ENCODE measurements around the gene PLA2G2F.

DNA sequence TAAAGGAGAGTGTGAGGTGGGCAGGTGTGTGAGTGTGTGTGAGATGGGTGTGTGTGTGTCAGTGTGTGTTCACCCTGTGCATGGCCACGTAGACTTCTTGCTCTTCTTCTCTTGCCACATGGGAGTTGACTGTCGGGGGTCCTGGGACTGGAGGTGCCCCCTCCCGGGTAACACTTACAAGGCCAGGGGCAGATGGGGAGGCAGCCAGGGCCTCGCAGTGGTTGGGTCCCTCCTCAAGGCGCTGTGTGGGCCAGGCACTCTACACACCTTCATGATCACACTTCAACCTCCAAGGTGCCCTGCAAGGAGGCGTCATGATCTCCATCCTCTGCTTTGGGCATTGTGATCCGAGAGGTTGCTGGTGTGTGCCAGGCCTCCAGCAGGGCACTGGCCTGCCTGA lies 2.3 kb downstream of the PLA2G2F start:
- TF ChIP-seq, protein P1, sequence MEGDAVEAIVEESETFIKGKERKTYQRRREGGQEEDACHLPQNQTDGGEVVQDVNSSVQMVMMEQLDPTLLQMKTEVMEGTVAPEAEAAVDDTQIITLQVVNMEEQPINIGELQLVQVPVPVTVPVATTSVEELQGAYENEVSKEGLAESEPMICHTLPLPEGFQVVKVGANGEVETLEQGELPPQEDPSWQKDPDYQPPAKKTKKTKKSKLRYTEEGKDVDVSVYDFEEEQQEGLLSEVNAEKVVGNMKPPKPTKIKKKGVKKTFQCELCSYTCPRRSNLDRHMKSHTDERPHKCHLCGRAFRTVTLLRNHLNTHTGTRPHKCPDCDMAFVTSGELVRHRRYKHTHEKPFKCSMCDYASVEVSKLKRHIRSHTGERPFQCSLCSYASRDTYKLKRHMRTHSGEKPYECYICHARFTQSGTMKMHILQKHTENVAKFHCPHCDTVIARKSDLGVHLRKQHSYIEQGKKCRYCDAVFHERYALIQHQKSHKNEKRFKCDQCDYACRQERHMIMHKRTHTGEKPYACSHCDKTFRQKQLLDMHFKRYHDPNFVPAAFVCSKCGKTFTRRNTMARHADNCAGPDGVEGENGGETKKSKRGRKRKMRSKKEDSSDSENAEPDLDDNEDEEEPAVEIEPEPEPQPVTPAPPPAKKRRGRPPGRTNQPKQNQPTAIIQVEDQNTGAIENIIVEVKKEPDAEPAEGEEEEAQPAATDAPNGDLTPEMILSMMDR (IDR thresholded peaks at IDR 0.05), result no peak
- TF ChIP-seq EP300 (IDR thresholded peaks at IDR 0.05) (no peak), POLR2A (IDR thresholded peaks at IDR 0.05) (no peak)
